Measurements from ENCODE around the gene GATA3. TPM values are rescaled to one million over a fixed set of nuclear protein-coding genes. Genes with fewer than 3 reads are reported as not detected.

The GATA3 gene
- polyA plus RNA-seq, 1 donor from 2014 or later, result not detected

GRCh38 chr10:8040651-8041050 lies 13.8 kb upstream of the GATA3 start:
- no peaks in the 10 kb centered on the region for H3K9me3 ChIP-seq (ENCODE audit: low read length)
- H3F3A ChIP-seq (ENCODE audit: insufficient read depth, low read length, poor library complexity, severe bottlenecking), result no peaks in the 10 kb centered on the region
- no peaks in the 10 kb centered on the region for H3K9me2 ChIP-seq (ENCODE audit: insufficient read depth, low read length)
- H4K20me1 ChIP-seq (ENCODE audit: insufficient read depth), result no peaks in the 10 kb centered on the region
- H3K79me2 ChIP-seq (replicated peaks; ENCODE audit: insufficient read depth, low read length), result no peaks in the 10 kb centered on the region
- H3K36me3 ChIP-seq (ENCODE audit: insufficient read depth, low read length), result no peaks in the 10 kb centered on the region
- peaks cover 99% of the 10 kb centered on the region for H3K27me3 ChIP-seq (ENCODE audit: insufficient read depth, low read depth, low read length)
- no peak overlapping the region for H2AFZ ChIP-seq (ENCODE audit: low read depth, low read length)
- H3K4me3 ChIP-seq (ENCODE audit: low read length), result no peak overlapping the region
- H3K9ac ChIP-seq (ENCODE audit: low read length), result no peak overlapping the region
- H3K27ac ChIP-seq (ENCODE audit: low read length), result no peak overlapping the region
- TF ChIP-seq EP300 (conservative IDR thresholded peaks at IDR 0.05; ENCODE audit: poor library complexity, severe bottlenecking), result no peak
- no peak for TF ChIP-seq RAD21 (conservative IDR thresholded peaks at IDR 0.05)
- no peak for TF ChIP-seq TAF1 (IDR thresholded peaks at IDR 0.05; ENCODE audit: low read depth)
- no peak for TF ChIP-seq REST (IDR thresholded peaks at IDR 0.05; ENCODE audit: borderline replicate concordance)
- no peak for TF ChIP-seq POLR2AphosphoS5 (IDR thresholded peaks at IDR 0.05)
- TF ChIP-seq CTCF (IDR thresholded peaks at IDR 0.05; ENCODE audit: poor library complexity, severe bottlenecking), result no peak
- TF ChIP-seq MXI1 (conservative IDR thresholded peaks at IDR 0.05; ENCODE audit: poor library complexity, severe bottlenecking), result no peak
- no peak for TF ChIP-seq EZH2 (IDR thresholded peaks at IDR 0.05; ENCODE audit: borderline replicate concordance, insufficient read depth, low read length, poor library complexity, severe bottlenecking)
- TF ChIP-seq SMC3 (conservative IDR thresholded peaks at IDR 0.05; ENCODE audit: poor library complexity), result no peak
- no peak overlapping the region for H3K4me2 ChIP-seq (ENCODE audit: low read length)

- Histone ChIP-seq H4K20me1 (ENCODE audit: insufficient read depth) (no peaks in the 10 kb centered on the region), H3K36me3 (ENCODE audit: insufficient read depth, low read length) (no peaks in the 10 kb centered on the region), H2AFZ (ENCODE audit: low read depth, low read length) (no peak overlapping the region), H3K27me3 (ENCODE audit: insufficient read depth, low read depth, low read length) (peaks cover 99% of the 10 kb centered on the region), H3K9me3 (ENCODE audit: low read length) (no peaks in the 10 kb centered on the region), H3K4me2 (ENCODE audit: low read length) (no peak overlapping the region), H3K9me2 (ENCODE audit: insufficient read depth, low read length) (no peaks in the 10 kb centered on the region), H3F3A (ENCODE audit: insufficient read depth, low read length, poor library complexity, severe bottlenecking) (no peaks in the 10 kb centered on the region), H3K27ac (ENCODE audit: low read length) (no peak overlapping the region), H3K4me3 (ENCODE audit: low read length) (no peak overlapping the region), H3K79me2 (replicated peaks; ENCODE audit: insufficient read depth, low read length) (no peaks in the 10 kb centered on the region), H3K9ac (ENCODE audit: low read length) (no peak overlapping the region)
- no peak for TF ChIP-seq CTCF (IDR thresholded peaks at IDR 0.05; ENCODE audit: poor library complexity, severe bottlenecking)
- no peak for TF ChIP-seq TAF1 (IDR thresholded peaks at IDR 0.05; ENCODE audit: low read depth)
- no peak for TF ChIP-seq REST (IDR thresholded peaks at IDR 0.05; ENCODE audit: borderline replicate concordance)
- no peak for TF ChIP-seq SMC3 (conservative IDR thresholded peaks at IDR 0.05; ENCODE audit: poor library complexity)
- no peak for TF ChIP-seq EZH2 (IDR thresholded peaks at IDR 0.05; ENCODE audit: borderline replicate concordance, insufficient read depth, low read length, poor library complexity, severe bottlenecking)
- TF ChIP-seq MXI1 (conservative IDR thresholded peaks at IDR 0.05; ENCODE audit: poor library complexity, severe bottlenecking), result no peak
- TF ChIP-seq EP300 (conservative IDR thresholded peaks at IDR 0.05; ENCODE audit: poor library complexity, severe bottlenecking), result no peak
- no peak for TF ChIP-seq RAD21 (conservative IDR thresholded peaks at IDR 0.05)
- no peak for TF ChIP-seq POLR2AphosphoS5 (IDR thresholded peaks at IDR 0.05)
Measured at GRCh38 chr10:8041284-8041991, 13.1 kb upstream of the GATA3 start.

Data from neural cell (in vitro differentiated cells).